Measurements from ENCODE around the gene ANGPTL2. TPM values are rescaled to one million over a fixed set of nuclear protein-coding genes. Genes with fewer than 3 reads are reported as not detected.

Gene ANGPTL2
- total and polyA plus RNA-seq, 2 of the 4 experiments (the other 2 are of a cell fraction), result 9.5 to 25.1 TPM

DNA sequence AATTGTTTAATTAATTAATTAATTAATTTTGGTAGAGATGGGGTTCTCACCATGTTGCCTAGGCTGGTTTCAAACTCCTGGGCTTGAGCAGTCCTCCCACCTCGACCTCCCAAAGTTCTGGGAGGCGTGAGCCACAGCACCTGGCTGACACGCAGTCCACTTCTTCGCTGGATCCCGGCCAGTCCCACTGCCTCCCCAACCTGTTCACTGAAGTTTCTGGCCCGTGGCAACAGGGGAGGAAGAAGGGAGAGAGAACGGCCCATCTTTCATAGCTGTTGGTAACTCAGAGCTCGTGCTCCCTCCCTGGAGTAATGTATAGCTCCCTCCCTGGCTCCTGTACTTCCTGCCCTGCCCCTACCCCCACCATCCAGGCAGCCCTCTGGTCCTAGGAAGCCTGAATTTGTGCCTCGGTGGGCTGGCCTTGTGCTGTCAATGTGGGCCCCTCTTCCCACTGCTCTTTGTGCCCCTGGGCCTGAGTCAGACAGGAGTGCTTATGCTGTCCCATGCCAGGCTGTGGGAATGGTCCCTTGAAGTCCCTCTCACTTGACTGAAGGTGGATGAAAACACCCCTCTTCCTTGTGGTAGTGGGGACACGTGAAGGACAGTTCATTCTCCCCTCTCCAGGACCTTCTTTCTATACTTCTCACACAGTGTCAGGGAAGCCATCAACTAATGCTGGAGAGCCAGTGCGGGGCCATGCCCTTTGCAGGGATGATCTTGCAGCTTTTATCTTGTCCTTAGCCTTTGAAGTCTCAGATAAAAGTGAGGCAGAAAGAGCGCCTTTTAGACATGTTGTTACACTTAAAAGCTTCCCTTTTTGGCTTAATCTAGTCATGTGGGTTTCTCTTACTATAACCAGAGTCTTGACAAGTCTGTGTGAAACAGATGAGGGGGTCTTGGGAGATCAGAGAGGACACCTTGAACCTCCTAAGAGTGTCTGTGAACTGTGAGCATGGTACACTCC is 38.1 kb downstream of the ANGPTL2 start:
- Histone ChIP-seq H2BK20ac (ENCODE audit: low read depth, low read length) (no peak overlapping the region), H3K4ac (ENCODE audit: low read depth, low read length) (no peak overlapping the region), H3K36me3 (ENCODE audit: control insufficient read depth, insufficient read depth, low read length) (peaks cover 18% of the 10 kb centered on the region), H2BK15ac (ENCODE audit: low read depth, low read length) (no peak overlapping the region), H2AK5ac (ENCODE audit: low read depth, low read length) (no peak overlapping the region), H3K4me2 (ENCODE audit: low read depth, low read length) (no peak overlapping the region), H3K56ac (ENCODE audit: extremely low read depth, insufficient read depth, low read length) (no peak overlapping the region), H3K18ac (ENCODE audit: low read depth, low read length) (no peak overlapping the region), H3K23ac (ENCODE audit: low read depth, low read length) (no peak overlapping the region), H4K20me1 (ENCODE audit: insufficient read depth, low read length) (no peaks in the 10 kb centered on the region), H3K27me3 (ENCODE audit: control insufficient read depth, insufficient read depth, low read length) (no peaks in the 10 kb centered on the region), H3K79me1 (ENCODE audit: low read depth in 1 of 2, low read length in 2 of 2) (no peaks in the 10 kb centered on the region), H3K14ac (replicated peaks; ENCODE audit: low read depth, low read length) (no peak overlapping the region), H3K27ac (ENCODE audit: insufficient read depth, low read length) (no peak overlapping the region), H3K4me3 (ENCODE audit: insufficient read depth, low read depth, low read length) (no peak overlapping the region), H2BK120ac (ENCODE audit: low read depth, low read length) (no peak overlapping the region), H3K9me3 (ENCODE audit: control insufficient read depth, insufficient read depth, low read length) (0 out of 2 replicates have a peak, but pooled peaks cover 2% of the 10 kb centered on the region), H4K5ac (ENCODE audit: low read depth, low read length) (no peak overlapping the region), H2AK9ac (replicated peaks; ENCODE audit: low read depth, low read length, poor library complexity) (no peak overlapping the region), H3K9ac (ENCODE audit: low read depth, low read length) (no peak overlapping the region), H2BK5ac (ENCODE audit: low read depth, low read length, poor library complexity, severe bottlenecking) (no peak overlapping the region), H4K91ac (ENCODE audit: insufficient read depth, low read depth, low read length) (no peak overlapping the region), H2AFZ (replicated peaks; ENCODE audit: low read length, poor library complexity) (no peak overlapping the region), H3K4me1 (ENCODE audit: control insufficient read depth, insufficient read depth, low read length) (no peaks in the 10 kb centered on the region), H4K8ac (ENCODE audit: low read depth in 2 of 2, low read length in 2 of 2) (no peak overlapping the region), H3K9me1 (ENCODE audit: insufficient read depth, low read length) (no peaks in the 10 kb centered on the region)
- DNase-seq (no peak), ATAC-seq (ENCODE audit: low read depth) (no peak)
- intact Hi-C loops (cut with micrococcal nuclease) (no loop called here), dilution Hi-C loops (cut with HindIII; ENCODE audit: low sequenced_read_pairs, unreplicated experiment) (no loop called here), in situ Hi-C loops (cut with MboI; ENCODE audit: low sequenced_read_pairs) (no loop called here)
- POLR2A ChIA-PET (ENCODE audit: unreplicated experiment), result no interaction called here
- CTCF ChIA-PET, result no interaction called here
- no TSS peak for BruUV-seq (replicated peaks)
- 80% methylated on average over 1 of the region's 12 CpGs; no CpG with 5 or more reads in 1 of the 2 experiments for WGBS, 2 experiments (ENCODE audit: extremely low coverage in 2 of 2, insufficient read length in 1 of 2)
- no peak for TF ChIP-seq NFE2L2 (IDR thresholded peaks at IDR 0.05; ENCODE audit: low read depth, low read length)
- TF ChIP-seq CHD1 (IDR thresholded peaks at IDR 0.05; ENCODE audit: low read depth, low read length), result no peak
- no peak for TF ChIP-seq RCOR1 (IDR thresholded peaks at IDR 0.05; ENCODE audit: insufficient replicate concordance, low read length)
- TF ChIP-seq MAZ (IDR thresholded peaks at IDR 0.05; ENCODE audit: borderline replicate concordance, low read depth, low read length), result no peak
- no peak for TF ChIP-seq FOS (IDR thresholded peaks at IDR 0.05; ENCODE audit: low read depth, low read length)
- no peak for TF ChIP-seq MAFK (IDR thresholded peaks at IDR 0.05; ENCODE audit: low read depth, low read length)
- TF ChIP-seq BHLHE40 (IDR thresholded peaks at IDR 0.05; ENCODE audit: low read depth, low read length), result no peak
- TF ChIP-seq, protein P1, sequence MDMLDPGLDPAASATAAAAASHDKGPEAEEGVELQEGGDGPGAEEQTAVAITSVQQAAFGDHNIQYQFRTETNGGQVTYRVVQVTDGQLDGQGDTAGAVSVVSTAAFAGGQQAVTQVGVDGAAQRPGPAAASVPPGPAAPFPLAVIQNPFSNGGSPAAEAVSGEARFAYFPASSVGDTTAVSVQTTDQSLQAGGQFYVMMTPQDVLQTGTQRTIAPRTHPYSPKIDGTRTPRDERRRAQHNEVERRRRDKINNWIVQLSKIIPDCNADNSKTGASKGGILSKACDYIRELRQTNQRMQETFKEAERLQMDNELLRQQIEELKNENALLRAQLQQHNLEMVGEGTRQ (IDR thresholded peaks at IDR 0.05; ENCODE audit: low read depth, low read length), result no peak
- TF ChIP-seq, protein P2, sequence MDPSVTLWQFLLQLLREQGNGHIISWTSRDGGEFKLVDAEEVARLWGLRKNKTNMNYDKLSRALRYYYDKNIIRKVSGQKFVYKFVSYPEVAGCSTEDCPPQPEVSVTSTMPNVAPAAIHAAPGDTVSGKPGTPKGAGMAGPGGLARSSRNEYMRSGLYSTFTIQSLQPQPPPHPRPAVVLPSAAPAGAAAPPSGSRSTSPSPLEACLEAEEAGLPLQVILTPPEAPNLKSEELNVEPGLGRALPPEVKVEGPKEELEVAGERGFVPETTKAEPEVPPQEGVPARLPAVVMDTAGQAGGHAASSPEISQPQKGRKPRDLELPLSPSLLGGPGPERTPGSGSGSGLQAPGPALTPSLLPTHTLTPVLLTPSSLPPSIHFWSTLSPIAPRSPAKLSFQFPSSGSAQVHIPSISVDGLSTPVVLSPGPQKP (IDR thresholded peaks at IDR 0.05; ENCODE audit: borderline replicate concordance, low read depth, low read length), result no peak
- no peak for TF ChIP-seq SMC3 (IDR thresholded peaks at IDR 0.05; ENCODE audit: low read depth, low read length)
- TF ChIP-seq RFX5 (IDR thresholded peaks at IDR 0.05; ENCODE audit: low read depth, low read length), result no peak
- TF ChIP-seq POLR2A (IDR thresholded peaks at IDR 0.05; ENCODE audit: low read depth, low read length), result no peak
- TF ChIP-seq MXI1 (IDR thresholded peaks at IDR 0.05; ENCODE audit: borderline replicate concordance, low read depth, low read length), result no peak
- TF ChIP-seq RAD21 (IDR thresholded peaks at IDR 0.05; ENCODE audit: low read length), result no peak
- TF ChIP-seq, protein P3, sequence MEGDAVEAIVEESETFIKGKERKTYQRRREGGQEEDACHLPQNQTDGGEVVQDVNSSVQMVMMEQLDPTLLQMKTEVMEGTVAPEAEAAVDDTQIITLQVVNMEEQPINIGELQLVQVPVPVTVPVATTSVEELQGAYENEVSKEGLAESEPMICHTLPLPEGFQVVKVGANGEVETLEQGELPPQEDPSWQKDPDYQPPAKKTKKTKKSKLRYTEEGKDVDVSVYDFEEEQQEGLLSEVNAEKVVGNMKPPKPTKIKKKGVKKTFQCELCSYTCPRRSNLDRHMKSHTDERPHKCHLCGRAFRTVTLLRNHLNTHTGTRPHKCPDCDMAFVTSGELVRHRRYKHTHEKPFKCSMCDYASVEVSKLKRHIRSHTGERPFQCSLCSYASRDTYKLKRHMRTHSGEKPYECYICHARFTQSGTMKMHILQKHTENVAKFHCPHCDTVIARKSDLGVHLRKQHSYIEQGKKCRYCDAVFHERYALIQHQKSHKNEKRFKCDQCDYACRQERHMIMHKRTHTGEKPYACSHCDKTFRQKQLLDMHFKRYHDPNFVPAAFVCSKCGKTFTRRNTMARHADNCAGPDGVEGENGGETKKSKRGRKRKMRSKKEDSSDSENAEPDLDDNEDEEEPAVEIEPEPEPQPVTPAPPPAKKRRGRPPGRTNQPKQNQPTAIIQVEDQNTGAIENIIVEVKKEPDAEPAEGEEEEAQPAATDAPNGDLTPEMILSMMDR (conservative IDR thresholded peaks at IDR 0.05; ENCODE audit: low read depth, low read length), result no peak
